Measurements from ENCODE around the gene RBM38.

Gene RBM38

DNA sequence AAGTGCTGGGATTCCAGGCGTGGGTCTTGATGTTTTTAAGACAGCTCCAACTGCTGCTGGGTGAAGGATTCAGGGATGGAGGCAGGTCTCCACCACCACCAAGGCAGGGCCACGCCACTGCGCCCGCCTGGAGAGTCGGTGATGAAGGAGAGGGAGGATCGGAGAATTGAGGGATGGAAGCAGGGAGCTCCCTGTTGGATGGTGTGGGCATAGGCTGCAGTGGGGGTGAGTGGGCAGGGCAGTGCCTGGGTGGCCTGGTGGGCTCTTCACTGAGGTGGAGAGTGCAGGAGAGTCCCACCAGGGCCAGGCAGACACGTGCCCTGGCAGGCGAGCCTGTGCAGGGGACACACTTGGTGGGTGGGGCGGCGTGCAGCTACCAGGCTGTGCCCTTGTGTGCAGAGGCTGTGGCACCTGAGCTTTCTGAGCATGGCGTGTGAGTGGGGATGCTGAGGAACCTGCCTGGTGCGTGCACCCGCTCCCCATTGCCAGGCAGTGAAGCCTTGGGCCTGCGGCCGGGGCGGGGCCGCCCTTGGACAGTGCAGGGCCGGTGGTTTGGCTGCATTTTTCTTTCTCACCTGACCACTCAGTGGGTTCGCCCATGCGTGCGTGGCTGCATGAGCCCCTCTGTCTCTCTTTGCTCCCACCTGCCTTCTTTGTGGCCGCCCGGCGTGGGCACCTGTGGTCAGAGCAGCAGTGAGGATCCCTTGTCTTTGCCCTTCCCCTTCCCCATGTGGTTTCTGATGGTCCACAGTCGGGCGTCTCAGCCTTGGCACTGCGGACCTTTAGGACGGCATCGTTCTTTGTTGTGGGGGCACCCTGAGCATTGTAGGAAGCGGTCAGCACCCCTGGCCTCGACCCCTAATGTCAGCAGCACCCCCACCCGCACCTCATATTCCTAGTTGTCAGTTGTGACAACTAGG lies 11.3 kb downstream of the RBM38 start:
- DNase-seq (ENCODE audit: low read depth in 1 of 2, low spot score in 1 of 2), result no peak

DNA sequence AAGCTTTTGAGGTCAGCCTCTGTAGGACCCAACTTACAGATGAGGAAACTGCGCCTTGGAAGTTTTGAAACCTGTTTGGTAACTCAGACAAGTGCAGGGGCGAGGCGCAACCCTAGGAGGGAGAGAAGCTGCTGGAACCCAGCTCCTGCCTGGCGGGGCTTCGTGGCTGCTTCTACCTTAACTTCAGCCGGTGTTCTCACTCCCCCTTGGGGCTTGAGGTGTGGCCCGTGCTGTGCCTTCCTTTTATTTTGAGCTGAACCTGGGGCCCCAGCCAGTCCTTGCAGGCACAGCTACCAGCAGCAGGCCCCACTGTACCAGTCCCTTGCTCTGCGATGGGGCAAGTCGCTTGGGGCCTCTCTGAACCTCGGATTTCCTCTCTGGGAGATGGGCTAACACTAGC lies 12.0 kb downstream of the RBM38 start:
- DNase-seq (ENCODE audit: low read depth in 1 of 2, low spot score in 1 of 2), result no peak

DNA sequence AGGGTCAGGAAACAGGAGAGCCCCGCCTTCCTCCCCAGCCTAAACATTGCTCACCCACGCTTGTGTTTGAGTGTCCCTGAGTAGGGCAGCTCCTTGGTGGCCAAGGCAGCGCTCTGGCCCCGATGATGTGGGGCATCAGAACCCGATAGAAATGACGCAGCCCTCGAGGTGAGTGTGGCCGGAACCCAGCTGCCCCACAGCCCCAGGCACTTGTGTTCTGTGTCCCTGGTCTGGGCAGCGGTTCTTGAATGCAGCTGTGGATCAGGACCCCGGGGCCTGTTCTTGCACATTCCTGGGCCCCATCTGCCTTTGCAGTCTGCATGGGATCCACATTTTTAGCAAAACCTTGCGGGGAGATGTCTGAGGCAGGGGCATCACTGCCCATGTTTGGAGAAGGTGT lies 12.8 kb downstream of the RBM38 start:
- no peak for DNase-seq (ENCODE audit: low read depth in 1 of 2, low spot score in 1 of 2)

DNA sequence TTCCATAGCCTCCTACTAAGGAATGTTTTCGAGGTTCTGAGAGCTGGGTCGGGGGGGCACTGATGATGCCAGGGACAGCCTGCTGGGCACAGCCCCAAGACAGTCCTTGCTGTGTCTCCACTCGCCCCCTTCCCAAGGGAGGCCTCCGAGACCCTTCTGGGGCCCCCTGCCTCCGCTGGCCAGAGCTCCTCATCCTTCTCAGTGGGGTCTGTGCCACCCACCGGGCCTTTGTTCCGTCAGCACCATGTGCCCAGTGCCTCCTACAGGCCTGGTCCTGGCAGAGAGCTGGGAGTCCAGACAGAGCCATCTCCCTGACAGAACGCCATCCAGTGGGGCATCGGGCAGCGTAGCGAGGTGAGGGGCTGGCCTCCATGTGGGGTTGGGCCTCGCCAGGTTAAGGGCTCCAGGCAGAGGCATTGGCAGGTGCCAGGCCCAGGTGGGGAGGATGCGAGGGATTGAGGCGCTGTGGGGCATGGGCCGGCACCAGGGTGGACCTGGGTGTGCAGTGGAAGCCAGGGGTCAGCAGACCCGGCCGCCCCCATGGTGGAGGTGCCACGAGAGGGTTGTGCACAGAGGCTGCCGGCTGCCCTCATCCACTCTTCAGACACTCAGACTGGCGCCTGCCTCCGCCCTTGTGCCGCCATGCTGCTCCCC lies 13.3 kb downstream of the RBM38 start:
- no peak for DNase-seq (ENCODE audit: low read depth in 1 of 2, low spot score in 1 of 2)

DNA sequence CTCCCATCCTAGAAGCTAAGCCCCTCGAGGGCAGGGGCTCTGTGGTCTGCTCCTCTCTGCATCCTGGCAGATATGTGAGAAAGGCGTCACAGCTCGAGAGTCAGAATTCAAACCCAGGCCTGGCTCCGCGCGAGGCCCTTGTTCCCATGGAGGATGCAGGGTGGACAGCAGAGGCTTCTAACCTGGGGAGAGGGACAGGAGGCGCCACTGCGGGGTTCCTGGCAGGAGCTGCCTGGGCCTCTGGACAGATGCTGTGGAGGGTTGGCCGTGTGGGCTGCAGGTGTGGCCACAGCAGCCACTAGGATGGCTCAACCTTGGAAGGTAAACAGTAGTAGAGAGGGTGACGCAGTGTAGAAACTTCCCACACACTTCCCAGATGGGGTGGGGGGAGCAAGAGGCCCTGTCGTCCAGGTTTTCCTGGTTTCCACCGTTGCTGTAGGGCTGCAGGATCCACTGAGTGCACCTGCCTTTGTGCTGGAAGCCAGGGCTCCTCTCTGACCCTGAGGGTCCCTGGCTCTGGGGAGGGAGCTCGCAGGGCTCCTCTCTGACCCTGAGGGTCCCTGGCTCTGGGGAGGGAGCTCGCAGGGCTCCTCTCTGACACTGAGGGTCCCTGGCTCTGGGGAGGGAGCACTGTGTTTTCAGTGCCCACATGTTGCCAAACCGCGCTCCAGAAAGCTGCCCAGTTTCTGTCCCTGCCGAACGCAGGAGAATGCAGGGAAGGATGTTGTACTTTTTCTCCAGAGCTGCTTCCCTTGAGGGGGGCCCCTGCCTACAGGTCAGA lies 14.2 kb downstream of the RBM38 start:
- DNase-seq (ENCODE audit: low read depth in 1 of 2, low spot score in 1 of 2), result no peak

DNA sequence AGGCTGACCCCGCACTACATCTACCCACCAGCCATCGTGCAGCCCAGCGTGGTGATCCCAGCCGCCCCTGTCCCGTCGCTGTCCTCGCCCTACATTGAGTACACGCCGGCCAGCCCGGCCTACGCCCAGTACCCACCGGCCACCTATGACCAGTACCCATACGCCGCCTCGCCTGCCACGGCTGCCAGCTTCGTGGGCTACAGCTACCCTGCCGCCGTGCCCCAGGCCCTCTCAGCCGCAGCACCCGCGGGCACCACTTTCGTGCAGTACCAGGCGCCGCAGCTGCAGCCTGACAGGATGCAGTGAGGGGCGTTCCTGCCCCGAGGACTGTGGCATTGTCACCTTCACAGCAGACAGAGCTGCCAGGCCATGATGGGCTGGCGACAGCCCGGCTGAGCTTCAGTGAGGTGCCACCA lies 16.4 kb downstream of the RBM38 start:
- no peak for DNase-seq (ENCODE audit: low read depth in 1 of 2, low spot score in 1 of 2)

DNA sequence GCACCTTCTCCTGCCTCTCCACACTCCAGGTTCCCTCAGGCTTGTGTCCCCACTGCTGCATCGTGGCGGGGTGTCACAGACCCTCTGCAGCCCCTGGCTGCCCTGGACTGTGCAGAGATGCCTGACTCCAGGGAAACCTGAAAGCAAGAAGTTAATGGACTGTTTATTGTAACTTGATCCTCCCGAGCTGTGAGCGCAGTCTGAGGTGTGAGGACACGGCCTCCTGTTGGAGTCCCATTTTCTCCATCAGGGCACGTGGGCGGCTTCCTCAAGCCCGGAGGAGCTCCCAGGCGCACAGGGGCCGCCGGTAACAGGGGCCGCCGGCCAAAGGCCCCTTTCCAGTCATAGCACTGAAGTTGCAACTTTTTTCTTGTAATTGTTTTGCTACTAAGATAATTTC lies 16.9 kb downstream of the RBM38 start:
- no peak for DNase-seq (ENCODE audit: low read depth in 1 of 2, low spot score in 1 of 2)

DNA sequence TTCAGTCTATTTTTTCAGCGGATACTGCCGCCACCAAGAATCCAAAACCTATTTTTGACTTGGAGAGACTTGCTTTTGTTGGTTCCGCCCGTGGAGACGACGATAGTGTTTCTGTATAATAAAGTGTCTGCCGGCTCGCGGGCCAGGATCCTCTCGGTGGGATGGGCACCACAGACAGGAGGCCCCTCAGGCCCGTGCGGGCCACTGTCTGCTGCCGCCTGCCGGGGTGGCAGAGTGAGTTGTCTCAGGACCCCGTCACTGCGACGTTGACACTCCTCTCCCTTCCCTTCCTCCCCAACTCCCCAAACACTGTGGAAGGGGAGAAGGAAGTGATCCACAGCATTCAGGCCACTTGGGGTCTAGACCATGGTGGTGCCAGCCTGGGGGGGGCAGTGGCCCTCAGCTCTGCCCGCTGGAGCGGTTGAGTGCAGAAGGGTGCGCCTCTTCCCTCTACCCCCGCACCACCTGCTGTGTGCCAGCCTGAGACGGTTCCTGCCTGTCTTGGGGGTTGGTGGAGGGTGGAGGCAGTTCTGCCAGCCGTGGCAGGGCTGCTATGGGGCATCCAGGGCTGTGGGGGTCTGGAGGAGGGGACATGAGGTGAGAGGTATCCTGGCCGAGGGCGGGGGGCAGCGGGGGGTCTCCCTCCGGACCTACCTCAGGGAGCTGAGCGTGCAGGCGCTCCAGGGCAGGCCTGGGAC lies 17.5 kb downstream of the RBM38 start:
- no peak for DNase-seq (ENCODE audit: low read depth in 1 of 2, low spot score in 1 of 2)

DNA sequence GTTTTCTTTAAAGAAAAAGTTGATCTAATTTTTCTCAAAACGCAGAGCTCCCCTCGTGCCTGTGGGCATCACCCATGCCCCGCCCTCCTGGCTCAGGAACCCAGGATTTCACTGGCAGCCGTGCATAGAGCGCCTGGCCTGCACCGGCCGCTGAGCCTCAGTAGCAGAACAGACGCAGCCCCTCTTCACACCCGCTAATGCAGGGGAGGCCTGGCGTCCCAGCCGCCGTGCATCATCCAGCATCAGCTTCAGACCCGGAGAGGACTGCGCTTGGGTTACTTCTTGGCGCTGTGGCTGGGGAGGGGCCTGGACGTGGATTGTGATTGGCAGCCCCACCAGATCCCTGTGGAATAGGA lies 18.1 kb downstream of the RBM38 start:
- DNase-seq (ENCODE audit: low read depth in 1 of 2, low spot score in 1 of 2), result no peak

DNA sequence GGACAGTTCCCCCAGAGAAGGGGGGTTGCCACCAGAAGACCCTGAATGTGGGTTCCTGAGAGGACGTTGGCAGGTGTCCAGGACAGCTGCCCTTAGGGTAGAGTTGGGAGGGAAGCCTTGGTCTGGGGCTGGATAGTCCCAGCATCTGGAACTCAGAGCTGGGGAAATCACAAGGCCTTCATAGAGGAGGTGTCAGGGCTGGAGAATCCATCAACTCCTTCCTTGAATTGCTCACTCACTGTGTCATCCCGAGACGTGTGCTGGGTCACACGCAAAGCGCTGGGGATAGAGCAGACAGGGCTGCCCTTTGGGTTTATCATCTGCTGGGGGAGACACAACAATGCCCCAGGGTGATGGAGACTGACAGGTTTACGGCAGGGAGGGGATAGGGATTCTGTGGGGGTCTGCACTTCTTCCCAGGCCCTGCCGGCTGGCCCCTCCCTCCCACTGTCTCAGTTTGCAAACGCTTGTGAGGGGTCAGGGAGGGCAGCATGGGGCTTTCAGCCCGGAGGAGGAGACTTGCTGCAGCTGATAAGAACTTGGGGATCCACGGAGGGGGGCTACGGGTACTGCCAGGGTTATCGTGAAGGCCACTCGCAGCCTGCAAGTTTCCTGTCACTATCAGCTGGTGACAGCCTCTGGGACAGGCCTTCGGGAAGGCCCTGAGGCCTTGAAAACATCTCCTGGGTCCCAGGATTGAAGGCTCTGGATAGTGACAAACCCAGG lies 18.6 kb downstream of the RBM38 start:
- DNase-seq (ENCODE audit: low read depth in 1 of 2, low spot score in 1 of 2), result no peak

DNA sequence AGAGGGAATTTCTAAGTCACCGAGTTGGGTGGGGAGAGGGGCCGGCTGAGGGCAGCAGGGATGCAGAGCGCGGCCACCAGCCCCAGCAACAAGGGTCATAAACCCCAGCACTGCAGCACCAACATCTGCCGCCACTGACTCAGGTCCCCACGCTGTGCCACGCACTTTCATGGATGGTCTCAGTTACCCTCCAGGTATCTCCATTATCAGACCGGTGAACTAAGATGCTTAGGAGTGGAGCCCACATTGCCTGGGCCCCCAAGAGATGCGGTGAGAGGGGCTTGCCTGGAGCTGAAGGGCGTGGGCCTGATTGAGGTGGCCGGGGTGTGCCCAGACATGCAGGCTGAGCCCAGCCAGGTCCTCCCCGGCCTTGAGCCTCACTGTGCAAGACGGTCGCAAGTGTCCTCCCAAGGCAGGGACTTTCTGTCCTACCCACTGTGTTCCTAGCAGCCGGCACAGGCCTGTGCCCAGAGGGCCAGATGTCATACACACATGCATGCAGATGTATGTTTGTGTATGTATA lies 19.3 kb downstream of the RBM38 start:
- DNase-seq (ENCODE audit: low read depth in 1 of 2, low spot score in 1 of 2), result no peak

DNA sequence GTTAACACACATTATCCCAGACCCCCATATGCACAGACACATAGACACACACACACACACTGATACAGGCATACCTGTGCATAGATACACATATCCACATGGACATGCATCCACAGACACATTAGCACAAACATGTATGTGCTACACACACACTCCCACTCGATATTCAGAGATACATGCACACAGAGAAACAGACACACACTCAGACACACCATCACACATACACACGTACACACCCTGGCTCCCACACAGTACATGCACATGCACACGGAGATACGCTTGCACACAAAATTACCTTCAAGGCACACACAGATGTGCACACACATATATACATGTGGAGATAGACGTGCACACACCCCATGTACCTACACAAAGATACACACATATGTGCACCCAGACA lies 19.7 kb downstream of the RBM38 start:
- no peak for DNase-seq (ENCODE audit: low read depth in 1 of 2, low spot score in 1 of 2)

DNA sequence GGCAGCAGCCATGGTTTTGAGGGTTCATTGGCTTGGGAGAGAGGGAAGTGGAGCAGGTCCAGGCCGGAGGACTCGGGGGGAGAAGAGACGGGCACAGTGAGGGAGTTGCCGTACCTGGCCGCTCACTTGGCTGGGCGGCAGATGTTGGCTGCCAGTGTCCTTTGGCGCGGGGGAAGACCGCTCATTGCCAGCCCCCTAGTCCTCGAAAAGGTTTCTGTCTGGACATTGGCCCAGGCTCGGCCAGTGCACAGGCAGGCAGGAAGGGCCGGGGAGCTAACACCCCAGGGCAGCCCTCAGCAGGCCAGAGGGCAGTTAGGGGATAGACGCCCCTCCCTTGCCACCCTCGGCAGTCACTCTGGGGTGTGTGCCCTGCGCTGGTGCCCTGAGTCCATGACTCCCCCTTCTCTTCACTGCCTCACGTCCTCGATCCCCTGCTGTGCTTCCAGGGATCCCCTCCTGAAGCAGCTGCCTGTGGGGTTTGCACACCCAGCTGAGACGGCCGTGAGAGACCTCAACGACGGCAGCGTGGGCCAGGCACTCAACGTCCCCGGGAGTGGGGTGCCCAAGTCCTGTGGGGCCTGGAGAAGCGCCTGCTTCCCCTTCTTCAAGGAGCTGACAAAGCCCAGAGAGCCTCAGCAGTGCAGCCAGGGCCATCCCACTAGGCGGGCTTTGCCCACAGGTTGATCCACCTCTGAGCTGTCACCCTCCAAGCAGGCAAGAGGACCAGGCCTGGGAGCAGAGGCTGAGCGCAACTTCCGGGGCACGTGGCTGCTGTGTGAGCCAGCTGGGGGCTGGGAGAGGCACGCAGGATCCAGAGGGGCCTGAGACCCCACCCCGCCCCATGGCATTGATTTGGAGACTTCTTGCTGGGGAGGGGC lies 20.4 kb downstream of the RBM38 start:
- no peak for DNase-seq (ENCODE audit: low read depth in 1 of 2, low spot score in 1 of 2)

DNA sequence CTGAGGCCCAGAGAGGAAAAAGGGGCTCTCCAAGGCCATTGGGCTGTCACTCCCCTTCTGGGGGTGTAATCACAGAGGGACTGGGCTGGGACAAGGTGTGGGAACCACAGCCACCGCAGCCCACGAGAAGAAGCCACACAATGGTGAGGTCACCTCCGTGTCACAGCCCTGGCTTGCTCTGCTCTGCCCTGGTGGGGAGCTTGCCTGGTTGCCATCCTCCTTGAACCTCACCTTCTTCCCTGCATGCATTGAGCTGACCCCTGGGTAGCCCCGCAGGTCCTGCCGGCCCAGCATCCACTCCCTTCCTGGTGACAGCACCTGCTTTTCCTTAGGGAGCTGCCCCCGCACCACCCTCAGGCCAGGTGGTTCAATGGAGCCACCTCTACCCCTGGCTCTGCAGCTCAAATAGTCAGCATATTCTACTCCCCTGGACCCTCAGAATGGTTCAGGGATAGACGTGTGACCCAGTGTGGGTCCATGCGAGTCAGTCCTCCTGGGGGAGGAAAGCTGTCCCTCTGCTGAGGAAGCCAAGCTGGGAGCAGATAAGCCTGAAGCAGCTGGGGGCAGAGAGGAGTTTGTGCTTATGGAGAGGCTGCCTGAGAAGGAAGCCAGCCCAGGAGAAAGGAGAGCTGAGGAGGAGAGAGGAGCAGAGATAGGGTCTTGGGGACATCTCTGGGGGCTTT lies 21.3 kb downstream of the RBM38 start:
- DNase-seq (ENCODE audit: low read depth in 1 of 2, low spot score in 1 of 2), result no peak

DNA sequence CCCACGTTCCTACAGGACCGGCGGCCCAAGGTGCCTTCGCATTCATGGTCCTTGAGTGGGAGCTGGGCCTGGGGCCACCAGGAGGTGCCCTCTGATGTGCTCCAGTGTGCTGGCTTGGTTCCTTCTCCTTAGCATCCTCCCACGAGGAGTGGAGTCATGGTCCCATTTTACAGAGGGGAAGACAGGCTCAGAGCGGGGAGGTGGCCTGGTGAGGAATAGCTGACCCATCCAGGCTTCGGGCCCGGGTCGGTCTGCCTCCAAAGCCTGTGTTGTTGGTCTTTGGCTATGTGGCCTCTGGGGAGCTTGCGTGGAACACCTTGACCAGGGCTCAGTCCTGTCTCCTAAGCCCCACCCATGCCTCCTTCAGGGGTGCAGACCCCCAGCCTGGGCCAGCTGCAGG lies 22.8 kb downstream of the RBM38 start:
- DNase-seq (ENCODE audit: low read depth in 1 of 2, low spot score in 1 of 2), result no peak

DNA sequence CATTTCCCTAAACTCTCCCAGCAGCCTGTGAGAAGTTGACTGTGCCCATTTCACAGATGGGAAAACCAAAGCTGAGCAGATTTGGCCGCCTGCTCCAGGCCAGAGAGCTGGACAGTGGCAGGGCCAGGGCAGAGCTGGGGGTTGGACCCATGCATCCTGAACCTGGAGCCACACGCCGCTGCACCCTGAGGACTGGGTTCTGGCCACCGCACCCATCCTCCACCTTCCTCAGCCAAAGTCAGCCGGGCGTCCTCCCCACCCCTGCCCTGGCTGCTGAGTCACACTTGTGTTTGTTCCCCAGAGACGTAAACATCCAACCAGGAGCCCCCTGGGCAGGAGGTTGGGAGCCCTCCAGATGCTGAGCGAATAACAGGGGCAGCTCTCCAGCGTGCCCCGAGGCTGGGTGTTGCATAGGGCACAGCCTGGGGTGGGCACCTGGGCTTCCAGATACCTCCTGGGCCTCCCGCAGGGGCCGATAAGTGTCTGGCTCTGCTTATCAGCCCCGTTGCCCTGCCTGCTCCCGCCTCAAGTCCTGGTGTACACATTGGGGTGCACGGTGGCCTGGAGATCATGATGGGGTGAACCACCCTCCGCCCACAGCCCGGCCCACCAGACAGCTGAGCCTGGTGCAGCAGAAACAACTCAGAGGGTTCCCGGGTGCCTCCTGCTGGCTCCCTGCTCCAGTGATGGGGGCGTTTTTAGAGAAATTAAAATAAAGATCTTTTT lies 23.8 kb downstream of the RBM38 start:
- no peak for DNase-seq (ENCODE audit: low read depth in 1 of 2, low spot score in 1 of 2)

DNA sequence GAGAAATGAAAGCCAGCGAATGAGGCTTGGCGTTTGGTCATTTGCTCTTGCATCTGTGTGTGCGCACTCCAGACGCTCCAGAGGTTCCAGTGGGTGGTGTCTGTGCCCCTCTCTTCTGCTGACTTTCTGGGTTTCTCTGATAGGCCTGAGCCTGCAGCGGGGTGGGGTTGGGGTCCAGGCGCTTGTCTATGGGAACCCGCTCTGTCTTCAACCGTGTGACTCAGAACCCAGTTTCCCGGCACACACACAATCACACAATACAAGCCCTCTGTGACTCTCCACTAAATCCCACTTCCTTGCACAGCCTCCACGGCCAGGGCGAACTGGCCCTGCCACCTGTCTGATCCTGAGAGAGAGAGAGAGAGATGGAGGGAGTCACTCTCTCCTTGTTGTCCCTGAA lies 24.6 kb downstream of the RBM38 start:
- DNase-seq (ENCODE audit: low read depth in 1 of 2, low spot score in 1 of 2), result no peak

DNA sequence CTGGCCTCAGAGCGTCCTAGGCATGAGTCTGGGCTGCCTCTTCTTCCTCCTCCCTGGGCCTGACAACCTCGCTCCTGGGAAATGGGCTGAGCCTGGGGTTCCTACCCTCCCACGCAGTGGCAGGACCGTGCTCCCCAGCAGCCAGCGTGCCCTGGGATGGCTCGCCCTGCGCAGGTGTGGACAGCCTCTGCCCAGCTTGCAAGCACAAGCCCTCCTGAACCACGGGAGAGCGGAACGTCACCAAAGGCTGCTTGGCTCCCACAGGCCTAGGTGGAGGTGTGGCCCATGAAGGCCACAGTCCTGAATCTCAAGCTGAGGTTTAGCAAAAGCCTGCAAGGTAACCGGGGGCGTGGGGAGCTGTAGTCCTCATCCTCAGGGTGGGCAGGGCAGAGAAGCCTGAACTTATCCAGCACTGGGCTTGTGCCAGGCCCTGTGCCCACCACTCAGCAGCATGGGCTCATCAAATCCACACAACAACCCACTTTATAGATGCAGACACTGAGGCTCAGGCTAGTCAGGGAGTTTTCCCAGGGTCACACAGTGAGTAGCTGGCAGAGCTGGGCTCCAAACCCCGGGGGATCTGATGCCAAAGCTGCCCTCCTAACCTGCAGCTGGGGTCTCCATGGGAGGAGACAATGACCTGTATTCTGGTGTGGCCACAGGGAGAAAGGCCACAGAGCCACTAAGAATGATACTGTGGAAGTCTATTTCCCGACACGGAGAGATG lies 25.3 kb downstream of the RBM38 start:
- no peak for DNase-seq (ENCODE audit: low read depth in 1 of 2, low spot score in 1 of 2)
